ENCODE results near the gene PDE1A.

- TF ChIP-seq ZNF274 (IDR thresholded peaks at IDR 0.05; ENCODE audit: low read depth, low read length) (no peak), SUZ12 (IDR thresholded peaks at IDR 0.05; ENCODE audit: extremely low read depth, insufficient read depth, insufficient read length) (no peak), YY1 (IDR thresholded peaks at IDR 0.05; ENCODE audit: insufficient read depth, insufficient read length) (no peak)
Measured at GRCh38 chr2:182351427-182351826, 75.4 kb downstream of the PDE1A start.
